SK-N-SH treated with all-trans-retinoic acid at 6 μM for 48 hours (cell line): Measurements from ENCODE around the gene APOO.
"Not testable (repeated sequence)": the region's sequence is repeated elsewhere in the genome, so short reads cannot be mapped to it uniquely, and the experiment has no call there.

Source experiments
- ARNTL ChIP-seq: fragments of 450-650 bp; formaldehyde crosslinking; IDR thresholded peaks from 2 replicates; pipeline ENCODE4 v1.5.0; 2020; ENCODE audit warnings: low read depth, mild to moderate bottlenecking, moderate library complexity, borderline replicate concordance
- BACH2 ChIP-seq: fragments of 250-450 bp; sonication (Bioruptor Pico); IDR thresholded peaks from 2 replicates; pipeline ENCODE4 v1.9.0; 2021; ENCODE audit warnings: mild to moderate bottlenecking, borderline replicate concordance
- CSRNP3 ChIP-seq: fragments of 250-450 bp; sonication (Bioruptor Pico); IDR thresholded peaks from 2 replicates; pipeline ENCODE4 v1.5.1; 2021; ENCODE audit warnings: mild to moderate bottlenecking, moderate library complexity
- PATZ1 ChIP-seq: fragments of 250-450 bp; sonication (Bioruptor Pico); IDR thresholded peaks from 2 replicates; pipeline ENCODE4 v1.8.0; 2020; ENCODE audit warnings: mild to moderate bottlenecking, moderate library complexity, borderline replicate concordance
- PPARA ChIP-seq: fragments of 250-450 bp; sonication (Bioruptor Pico); IDR thresholded peaks from 2 replicates; pipeline ENCODE4 v1.5.0; 2020; ENCODE audit warnings: mild to moderate bottlenecking, borderline replicate concordance
- RARB ChIP-seq: fragments of 250-450 bp; sonication (Bioruptor Pico); IDR thresholded peaks from 2 replicates; pipeline ENCODE4 v1.8.0; 2021; ENCODE audit warnings: mild to moderate bottlenecking, moderate library complexity
- SNAI2 ChIP-seq: fragments of 250-450 bp; sonication (Bioruptor Pico); IDR thresholded peaks from 2 replicates; pipeline ENCODE4 v1.5.0; 2020; ENCODE audit warnings: mild to moderate bottlenecking, moderate library complexity
- TCF4 ChIP-seq: fragments of 250-450 bp; sonication (Bioruptor Pico); IDR thresholded peaks from 2 replicates; pipeline ENCODE4 v1.8.0; 2021; ENCODE audit warnings: mild to moderate bottlenecking, moderate library complexity, borderline replicate concordance
- TOX ChIP-seq: fragments of 250-450 bp; sonication (Bioruptor Pico); IDR thresholded peaks from 2 replicates; pipeline ENCODE4 v1.8.0; 2021; ENCODE audit warnings: mild to moderate bottlenecking, moderate library complexity, borderline replicate concordance
- ZFP3 ChIP-seq: fragments of 250-450 bp; sonication (Bioruptor Pico); IDR thresholded peaks from 2 replicates; pipeline ENCODE4 v1.5.0; 2020; ENCODE audit warnings: mild to moderate bottlenecking, moderate library complexity
- ZNF565 ChIP-seq: fragments of 450-650 bp; formaldehyde crosslinking; conservative IDR thresholded peaks from 2 replicates; pipeline ENCODE4 v1.5.0; 2020; ENCODE audit warnings: low read depth, mild to moderate bottlenecking, moderate library complexity
- ZNF8 ChIP-seq: fragments of 450-650 bp; formaldehyde crosslinking; IDR thresholded peaks from 2 replicates; pipeline ENCODE4 v1.5.0; 2020; ENCODE audit warnings: mild to moderate bottlenecking, moderate library complexity
- TF ChIP-seq, protein P1 (sequence below): fragments of 250-450 bp; sonication (Bioruptor Pico); IDR thresholded peaks from 2 replicates; pipeline ENCODE4 v1.5.1; 2020; ENCODE audit warnings: low read depth, mild to moderate bottlenecking, moderate library complexity

DNA sequence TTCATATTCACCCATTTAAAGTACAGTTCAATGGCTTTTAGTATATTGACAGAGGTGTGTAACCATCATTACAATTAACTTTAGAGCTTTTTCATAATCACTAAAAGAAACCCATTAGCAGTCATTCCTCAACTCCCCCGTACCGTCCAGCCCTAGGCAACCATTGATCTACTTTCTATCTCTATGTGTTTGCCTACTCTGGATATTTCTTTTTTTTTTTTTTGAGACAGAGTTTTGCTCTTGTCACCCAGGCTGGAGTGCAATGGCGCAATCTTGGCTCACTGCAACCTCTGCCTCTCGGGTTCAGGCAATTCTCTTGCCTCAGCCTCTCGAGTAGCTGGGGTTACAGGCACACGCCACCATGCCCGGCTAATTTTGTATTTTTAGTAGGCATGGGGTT lies 48.5 kb downstream of the APOO start:
- not testable (repeated sequence) for TF ChIP-seq PATZ1 (CRISPR knock-in tag); ZNF8 (CRISPR knock-in tag); TOX; PPARA (CRISPR knock-in tag); BACH2 (CRISPR knock-in tag); RARB (CRISPR knock-in tag); ARNTL (CRISPR knock-in tag); CSRNP3 (CRISPR knock-in tag); TCF4 (CRISPR knock-in tag); SNAI2 (CRISPR knock-in tag); ZNF565 (CRISPR knock-in tag); ZFP3 (CRISPR knock-in tag)
- TF ChIP-seq, protein P1, sequence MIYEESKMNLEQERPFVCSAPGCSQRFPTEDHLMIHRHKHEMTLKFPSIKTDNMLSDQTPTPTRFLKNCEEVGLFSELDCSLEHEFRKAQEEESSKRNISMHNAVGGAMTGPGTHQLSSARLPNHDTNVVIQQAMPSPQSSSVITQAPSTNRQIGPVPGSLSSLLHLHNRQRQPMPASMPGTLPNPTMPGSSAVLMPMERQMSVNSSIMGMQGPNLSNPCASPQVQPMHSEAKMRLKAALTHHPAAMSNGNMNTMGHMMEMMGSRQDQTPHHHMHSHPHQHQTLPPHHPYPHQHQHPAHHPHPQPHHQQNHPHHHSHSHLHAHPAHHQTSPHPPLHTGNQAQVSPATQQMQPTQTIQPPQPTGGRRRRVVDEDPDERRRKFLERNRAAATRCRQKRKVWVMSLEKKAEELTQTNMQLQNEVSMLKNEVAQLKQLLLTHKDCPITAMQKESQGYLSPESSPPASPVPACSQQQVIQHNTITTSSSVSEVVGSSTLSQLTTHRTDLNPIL (CRISPR knock-in tag), result not testable (repeated sequence)
